Endothelial cell of umbilical vein (primary cell): ENCODE measurements around the gene CELSR1. TPM values are rescaled to one million over a fixed set of nuclear protein-coding genes. Genes with fewer than 3 reads are reported as not detected.

Experiments
- BruUV-seq: library from RNA; stranded (reverse); fragments of 400-500 nt; replicated peaks from 2 replicates; lab custom pipeline; 2021; lab: Mats Ljungman, UMichigan
- CTCF ChIA-PET: fragments of 300-600, 350-600 bp; sonication (Branson Sonifier 250); formaldehyde crosslinking; loops from one replicate; lab custom pipeline; 2021; ENCODE audit warnings: antibody characterized with exemption, inconsistent platforms; lab: Charles Lee
- POLR2A ChIA-PET: fragments of 300-600, 350-600 bp; sonication (Branson Sonifier 250); formaldehyde crosslinking; loops from one replicate; lab custom pipeline; 2021; ENCODE audit warnings: antibody characterized with exemption, inconsistent platforms; lab: Charles Lee
- DNase-seq: peaks from one replicate; pipeline ENCODE4 v3.0.0-alpha.2; 2011; ENCODE audit warnings: low read depth, low spot score
- FAIRE-seq: peaks from 2 replicates; lab custom pipeline; 2011; peaks lifted over from hg19 to GRCh38; lab: Jason Lieb, UNC
- H2AFZ ChIP-seq: 2 replicates; pipeline ENCODE4 v1.6.0; 2012; ENCODE audit warnings: low read depth, low read length, control low read depth, inconsistent platforms
- H3K27ac ChIP-seq: 2 replicates; pipeline ENCODE4 v1.5.1; 2011; ENCODE audit warnings: low read depth, mild to moderate bottlenecking, control low read depth, low read length, moderate library complexity; ENCODE audit not compliant: insufficient read depth
- H3K27me3 ChIP-seq, 2 experiments: 2 replicates each; pipeline versions ENCODE4 v1.6.0 to v1.6.1; 2011; ENCODE audit warnings: low read length in 2 of 2, mixed read lengths in 1 of 2; ENCODE audit not compliant: control insufficient read depth in 2 of 2, insufficient read depth in 2 of 2
- H3K36me3 ChIP-seq, 2 experiments: 2 replicates in 1 of 2; 3 replicates in 1 of 2; pipeline ENCODE4 v1.5.1; 2011; ENCODE audit warnings: low read length in 2 of 2, mild to moderate bottlenecking in 1 of 2, moderate library complexity in 1 of 2; ENCODE audit not compliant: control insufficient read depth in 2 of 2, insufficient read depth in 2 of 2; ENCODE audit errors: extremely low read depth in 1 of 2
- H3K4me1 ChIP-seq: 3 replicates; pipeline ENCODE4 v1.5.1; 2011; ENCODE audit warnings: mild to moderate bottlenecking, low read length; ENCODE audit not compliant: control insufficient read depth, insufficient read depth; ENCODE audit errors: extremely low read depth
- H3K4me2 ChIP-seq: 2 replicates; pipeline ENCODE4 v1.6.1; 2011; ENCODE audit warnings: low read length, control low read depth, mixed read lengths; ENCODE audit not compliant: insufficient read depth
- H3K4me3 ChIP-seq, 3 experiments: fragments of 200-600 bp in 1 of 3; sonication (generic), shearing (Covaris generic) in 1 of 3; replicated peaks in 1 of 3; 2 replicates each; pipeline ENCODE4 v1.5.1; 2011 to 2016; ENCODE audit warnings: control low read depth in 3 of 3, low read length in 3 of 3, mild to moderate bottlenecking in 2 of 3, inconsistent platforms in 1 of 3, low read depth in 1 of 3, moderate library complexity in 1 of 3; ENCODE audit not compliant: insufficient read depth in 1 of 3
- H3K79me2 ChIP-seq: 2 replicates; pipeline ENCODE4 v1.6.0; 2012; ENCODE audit warnings: low read length, inconsistent platforms; ENCODE audit not compliant: control insufficient read depth, insufficient read depth
- H3K9ac ChIP-seq: replicated peaks from 2 replicates; pipeline ENCODE3; 2011; ENCODE audit warnings: low read length, control low read depth; ENCODE audit not compliant: insufficient read depth; ENCODE audit errors: extremely low read depth
- H3K9me1 ChIP-seq: replicated peaks from 3 replicates; pipeline ENCODE4 v1.6.0; 2011; ENCODE audit warnings: mild to moderate bottlenecking, low read length; ENCODE audit not compliant: control insufficient read depth, insufficient read depth; ENCODE audit errors: extremely low read depth
- H3K9me3 ChIP-seq: replicated peaks from 2 replicates; pipeline ENCODE4 v1.5.1; 2012; ENCODE audit warnings: low read length, inconsistent platforms; ENCODE audit not compliant: control insufficient read depth, insufficient read depth
- H4K20me1 ChIP-seq: replicated peaks from 2 replicates; pipeline ENCODE3; 2011; ENCODE audit warnings: mild to moderate bottlenecking, low read length; ENCODE audit not compliant: control insufficient read depth, insufficient read depth; ENCODE audit errors: extremely low read depth
- EZH2 ChIP-seq: IDR thresholded peaks from 2 replicates; pipeline ENCODE4 v1.6.1; 2012; ENCODE audit warnings: borderline replicate concordance, low read depth, mild to moderate bottlenecking, moderate library complexity, low read length, inconsistent platforms; ENCODE audit not compliant: severe bottlenecking
- FOS ChIP-seq: IDR thresholded peaks from 2 replicates; pipeline ENCODE4 v1.6.1; 2011; ENCODE audit warnings: mild to moderate bottlenecking, low read length, moderate library complexity, borderline replicate concordance; ENCODE audit not compliant: insufficient read depth
- JUN ChIP-seq: IDR thresholded peaks from 2 replicates; pipeline ENCODE4 v1.6.1; 2011; ENCODE audit warnings: borderline replicate concordance, low read depth; ENCODE audit not compliant: insufficient read length, insufficient read depth
- MAX ChIP-seq: IDR thresholded peaks from 2 replicates; pipeline ENCODE4 v1.6.1; 2011; ENCODE audit not compliant: insufficient read depth, insufficient read length
- MYC ChIP-seq: IDR thresholded peaks from one replicate; pipeline ENCODE4 v1.6.1; 2011; ENCODE audit warnings: mild to moderate bottlenecking, low read depth, low read length
- POLR2AphosphoS5 ChIP-seq: IDR thresholded peaks from 2 replicates; pipeline ENCODE4 v1.6.1; 2012; ENCODE audit warnings: low read depth, mild to moderate bottlenecking, control low read depth, low read length, moderate library complexity; ENCODE audit not compliant: insufficient read depth
- dilution Hi-C: fragments of 300-500 bp; cut with MboI; formaldehyde crosslinking; loops from one replicate; pipeline ENCODE4 v1.15.0; 2019; ENCODE audit warnings: low sequenced_read_pairs; ENCODE audit not compliant: extremely low pct_ligation_motif_present
- intact Hi-C: fragments of 100-400 bp; cut with micrococcal nuclease; formaldehyde crosslinking; loops from one replicate; pipeline ENCODE4 v1.10.0; 2022
- polyA plus RNA-seq, 4 experiments: library from polyadenylated mRNA; depleted of rRNA in 3 of 4; stranded (reverse) in 3 of 4; unstranded in 1 of 4; fragments of >200 nt; gene quantifications; 2 replicates each; pipeline versions ENCODE4 v1.2.1 to v1.2.3, GENCODE V29; 2011 to 2012; ENCODE audit warnings: missing spikeins in 1 of 4
- total RNA-seq: library from RNA; stranded (reverse); gene quantifications from 2 replicates; pipeline ENCODE4 v1.2.3, GENCODE V29; 2021

The CELSR1 gene
- total and polyA plus RNA-seq, 2 donors (not counting 3 experiments of a cell fraction or from before 2014, with no cell fraction given): 3.7 to 5.4 TPM

- peaks cover 13% of the 10 kb centered on the region for H3K4me1 ChIP-seq
- DNase-seq (no peak), FAIRE-seq (no peak)
- ChIA-PET POLR2A (no interaction called here), CTCF (no interaction called here)
- H3K27ac ChIP-seq: no peak overlapping the region
- no peaks in the 10 kb centered on the region for H3K9me3 ChIP-seq
- H3K9me1 ChIP-seq: no peaks in the 10 kb centered on the region
- no peaks in the 10 kb centered on the region for H3K27me3 ChIP-seq
- no peak overlapping the region for H3K9ac ChIP-seq
- H3K36me3 ChIP-seq: no peaks in the 10 kb centered on the region
- no TSS peak for BruUV-seq
- TF ChIP-seq MYC (no peak), MAX (no peak), POLR2AphosphoS5 (no peak), FOS (no peak), JUN (no peak), EZH2 (no peak)
- dilution Hi-C loops (no loop called here), intact Hi-C loops (no loop called here)
- H3K4me2 ChIP-seq: no peak overlapping the region
- no peaks in the 10 kb centered on the region for H3K79me2 ChIP-seq
- no peak overlapping the region for H3K4me3 ChIP-seq
- H4K20me1 ChIP-seq: no peaks in the 10 kb centered on the region
- H2AFZ ChIP-seq: no peak overlapping the region
Observed at GRCh38 chr22:46571642-46572250, 34.3 kb upstream of the CELSR1 start.
